ENCODE results near the gene PAX5. TPM values are rescaled to one million over a fixed set of nuclear protein-coding genes. Genes with fewer than 3 reads are reported as not detected.
A peak's percentile ranks its signal among the peaks of the same experiment; 100 is the strongest.

The PAX5 gene
- total and polyA plus RNA-seq, 2 donors (not counting 1 experiment from before 2014, with no cell fraction given): 196 to 275 TPM

GRCh38 chr9:36948051-36948450, 86.0 kb downstream of the PAX5 start:
- peaks cover 66% of the 10 kb centered on the region for H3K4me1 Mint-ChIP-seq
- H3K27ac ChIP-seq (ENCODE audit: low read length in 2 of 2): peak overlapping the region; percentile 30 to 77

GRCh38 chr9:36946653-36947052, 87.4 kb downstream of the PAX5 start:
- Histone ChIP-seq H3K9ac (ENCODE audit: low read length) (no peak overlapping the region), H4K20me1 (ENCODE audit: control insufficient read depth, insufficient read depth, low read length, poor library complexity, severe bottlenecking) (peaks cover 96% of the 10 kb centered on the region), H3K27me3 (replicated peaks in 1 of 4; ENCODE audit: control extremely low read depth in 1 of 4, control insufficient read depth in 3 of 4, insufficient read depth in 4 of 4, low read length in 3 of 4) (no peaks in the 10 kb centered on the region), H2AFZ (ENCODE audit: insufficient read depth, low read depth, low read length, poor library complexity, severe bottlenecking) (no peak overlapping the region), H3K79me2 (ENCODE audit: control insufficient read depth, insufficient read depth, low read length) (peaks cover 100% of the 10 kb centered on the region), H3K4me3 (ENCODE audit: control extremely low read depth in 1 of 5, extremely low read depth in 1 of 5, insufficient read depth in 1 of 5, low read depth in 2 of 5, low read length in 4 of 5) (no peak overlapping the region), H3K4me1 (ENCODE audit: control insufficient read depth in 2 of 2, insufficient read depth in 2 of 2, low read length in 2 of 2) (peaks cover 36 to 38% of the 10 kb centered on the region in 2 donors), H3K9me3 (ENCODE audit: control extremely low read depth in 1 of 3, control insufficient read depth in 2 of 3, insufficient read depth in 1 of 3, low read length in 2 of 3) (no peaks in the 10 kb centered on the region), H3K4me2 (replicated peaks; ENCODE audit: low read depth, low read length, poor library complexity, severe bottlenecking) (no peak overlapping the region), H3K36me3 (replicated peaks in 1 of 2; ENCODE audit: control extremely low read depth in 1 of 2, control insufficient read depth in 1 of 2, extremely low read depth in 1 of 2, insufficient read depth in 2 of 2, low read length in 1 of 2) (peaks cover 4 to 72% of the 10 kb centered on the region in 2 experiments), H3K27ac (ENCODE audit: low read length in 2 of 2) (peak overlapping the region in 1 of 2 donors; percentile 77)
- ATAC-seq (ENCODE audit: low read depth) (no peak), DNase-seq (no peak)
- Mint-ChIP-seq H3K27me3 (no peaks in the 10 kb centered on the region), H3K4me3 (no peak overlapping the region), H3K27ac (peak overlapping the region; percentile 86), H3K9me3 (ENCODE audit: insufficient read depth) (no peaks in the 10 kb centered on the region), H3K4me1 (peaks cover 62% of the 10 kb centered on the region)
- POLR2A ChIA-PET: interaction anchor here (0.5 kb wide), 1 partner anchor 462 kb away, joined by 3 read pairs; no protein-coding TSS in a partner anchor
- CTCF ChIA-PET: no interaction called here
- 76% methylated on average over 5 of the region's 5 CpGs for WGBS (ENCODE audit: insufficient coverage)
- intact Hi-C loops (cut with micrococcal nuclease): no loop called here
- TF ChIP-seq CTCF (IDR thresholded peaks at IDR 0.05) (no peak), EZH2 (IDR thresholded peaks at IDR 0.05; ENCODE audit: borderline replicate concordance, insufficient read depth, low read depth, low read length, poor library complexity, severe bottlenecking) (no peak)

More at GRCh38 chr9:36948051-36948450, 86.0 kb downstream of the PAX5 start:
- Histone ChIP-seq H3K36me3 (replicated peaks in 1 of 2; ENCODE audit: control extremely low read depth in 1 of 2, control insufficient read depth in 1 of 2, extremely low read depth in 1 of 2, insufficient read depth in 2 of 2, low read length in 1 of 2) (peaks cover 1 to 58% of the 10 kb centered on the region in 2 experiments), H3K4me1 (ENCODE audit: control insufficient read depth in 2 of 2, insufficient read depth in 2 of 2, low read length in 2 of 2) (peaks cover 36 to 38% of the 10 kb centered on the region in 2 donors), H3K9me3 (ENCODE audit: control extremely low read depth in 1 of 3, control insufficient read depth in 2 of 3, insufficient read depth in 1 of 3, low read length in 2 of 3) (no peaks in the 10 kb centered on the region), H4K20me1 (ENCODE audit: control insufficient read depth, insufficient read depth, low read length, poor library complexity, severe bottlenecking) (peaks cover 82% of the 10 kb centered on the region), H3K4me3 (ENCODE audit: control extremely low read depth in 1 of 5, extremely low read depth in 1 of 5, insufficient read depth in 1 of 5, low read depth in 2 of 5, low read length in 4 of 5) (no peak overlapping the region), H3K27me3 (replicated peaks in 1 of 4; ENCODE audit: control extremely low read depth in 1 of 4, control insufficient read depth in 3 of 4, insufficient read depth in 4 of 4, low read length in 3 of 4) (no peaks in the 10 kb centered on the region), H2AFZ (ENCODE audit: insufficient read depth, low read depth, low read length, poor library complexity, severe bottlenecking) (no peak overlapping the region), H3K4me2 (replicated peaks; ENCODE audit: low read depth, low read length, poor library complexity, severe bottlenecking) (no peak overlapping the region), H3K9ac (ENCODE audit: low read length) (no peak overlapping the region), H3K79me2 (ENCODE audit: control insufficient read depth, insufficient read depth, low read length) (peaks cover 100% of the 10 kb centered on the region)
- H3K27me3 Mint-ChIP-seq: no peaks in the 10 kb centered on the region
- WGBS (ENCODE audit: insufficient coverage): 93% methylated on average over 9 of the region's 13 CpGs
- TF ChIP-seq CTCF (IDR thresholded peaks at IDR 0.05) (no peak), EZH2 (IDR thresholded peaks at IDR 0.05; ENCODE audit: borderline replicate concordance, insufficient read depth, low read depth, low read length, poor library complexity, severe bottlenecking) (no peak)
- ChIA-PET POLR2A (interaction anchor here (2.1 kb wide), 1 partner anchor 10 kb away, joined by 6 read pairs; no protein-coding TSS in a partner anchor), CTCF (no interaction called here)
- H3K27ac Mint-ChIP-seq: peak overlapping the region; percentile 98
- no peak overlapping the region for H3K4me3 Mint-ChIP-seq
- ATAC-seq (ENCODE audit: low read depth) (no peak), DNase-seq (no peak)
- no peaks in the 10 kb centered on the region for H3K9me3 Mint-ChIP-seq (ENCODE audit: insufficient read depth)
- intact Hi-C loops (cut with micrococcal nuclease): no loop called here

All from B cell (primary cell).